ENCODE results near the gene MAN1C1.

MAN1C1 gene

DNA sequence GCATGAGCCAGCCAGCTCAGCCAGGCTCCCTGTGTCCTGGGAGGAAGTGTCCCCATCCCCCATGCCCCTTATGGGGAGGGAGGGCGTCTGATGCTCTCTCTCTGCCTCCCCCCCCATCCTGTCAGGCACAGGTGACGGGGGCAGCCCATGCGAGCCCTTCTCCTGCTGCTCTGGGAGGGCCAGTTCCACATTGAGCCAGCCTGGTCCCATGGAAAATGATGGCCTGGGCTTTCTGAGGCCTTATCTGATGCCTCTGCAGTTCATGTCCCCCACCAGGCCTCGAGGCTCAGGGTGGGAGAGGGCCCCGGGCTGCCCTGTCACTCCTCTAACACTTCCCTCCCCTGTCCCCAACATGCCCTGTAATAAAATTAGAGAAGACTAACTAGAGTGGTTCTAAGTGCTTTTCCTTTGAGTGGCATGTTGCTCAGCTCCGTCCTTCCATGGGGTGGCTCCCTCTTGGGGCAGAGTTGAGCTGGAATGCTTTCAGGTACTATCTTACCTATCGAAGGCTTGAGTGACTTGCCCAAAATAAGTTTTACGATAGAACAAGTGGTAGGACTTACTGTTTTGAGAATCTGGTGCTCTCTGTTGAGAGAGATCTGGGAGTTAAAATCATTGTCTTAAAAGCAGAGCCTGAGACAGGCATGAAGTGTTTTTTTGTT lies 201.4 kb downstream of the MAN1C1 start:
- no peak for DNase-seq (ENCODE audit: low spot score)

GRCh38 chr1:25818569-25818968 lies 202.0 kb downstream of the MAN1C1 start:
- no peak for DNase-seq (ENCODE audit: low spot score)

GRCh38 chr1:25819491-25820246 lies 203.1 kb downstream of the MAN1C1 start, which contains the start of gene MTFR1L:
TSS of gene MTFR1L (plus strand) at chr1:25819954. CDS start at chr1:25823105, 3,151 bp downstream.
- peak; percentile 79 for DNase-seq (ENCODE audit: low spot score)

DNA sequence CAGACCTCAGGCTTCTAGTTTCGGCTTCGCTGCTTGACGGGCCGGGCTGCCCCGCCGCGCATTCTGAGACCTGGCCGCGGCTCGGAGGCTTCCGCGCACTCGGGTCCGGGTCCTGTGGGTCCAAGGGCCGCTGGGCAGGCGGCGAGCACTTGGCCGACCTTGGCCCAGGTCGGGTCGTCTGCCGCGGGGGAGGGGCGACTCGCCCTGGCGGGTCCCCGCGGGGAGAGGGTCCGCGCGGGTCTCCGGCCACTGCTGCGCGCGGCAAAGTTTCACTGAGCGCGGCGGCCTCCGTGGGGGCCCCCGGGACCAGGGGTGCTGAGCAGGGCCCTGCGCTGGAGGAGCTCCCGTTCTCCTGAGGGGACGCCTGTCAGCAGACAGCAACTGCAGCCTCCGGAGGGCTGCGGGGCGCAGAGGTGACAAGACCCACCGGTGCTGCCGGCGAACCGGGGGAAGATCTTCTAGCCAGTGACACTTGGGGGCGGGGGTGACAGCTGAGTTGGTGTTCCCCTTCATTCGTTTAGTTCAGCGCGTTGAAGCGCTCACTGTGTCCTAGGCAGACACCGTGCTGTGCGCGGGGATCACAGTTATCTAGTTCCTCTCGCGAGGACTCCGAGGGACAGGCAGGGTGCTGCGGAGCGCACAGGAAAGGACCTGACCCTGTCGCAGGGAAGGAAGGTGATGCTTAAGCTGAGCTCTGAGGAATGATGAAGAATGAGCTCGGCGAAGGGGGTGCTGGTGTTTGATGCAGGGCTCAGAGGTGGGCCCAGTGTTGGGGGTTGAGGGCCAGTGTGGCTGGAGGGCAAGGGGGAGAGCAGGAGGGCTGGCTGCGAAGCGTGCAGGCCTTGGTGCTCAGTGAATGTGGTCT lies 203.9 kb downstream of the MAN1C1 start:
- peak; percentile 47 for DNase-seq (ENCODE audit: low spot score)

DNA sequence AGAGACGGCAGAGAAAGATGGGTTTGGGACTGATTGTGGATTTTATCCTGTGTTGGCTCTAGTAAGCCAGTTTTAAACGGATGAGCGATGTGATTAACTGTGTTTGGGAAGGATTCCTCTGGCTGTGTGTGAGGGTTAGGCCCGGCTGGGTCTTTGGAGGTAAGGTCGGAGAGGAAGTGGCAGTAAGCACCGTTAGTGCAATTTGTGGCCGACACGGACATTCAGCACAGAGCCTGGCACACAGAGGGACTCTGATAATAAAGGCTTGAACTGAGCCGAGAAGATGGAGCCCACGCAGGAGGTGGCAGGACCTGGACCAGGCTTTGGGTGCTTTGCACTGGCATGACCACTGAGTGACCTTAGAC lies 204.5 kb downstream of the MAN1C1 start:
- DNase-seq (ENCODE audit: low spot score), result no peak

DNA sequence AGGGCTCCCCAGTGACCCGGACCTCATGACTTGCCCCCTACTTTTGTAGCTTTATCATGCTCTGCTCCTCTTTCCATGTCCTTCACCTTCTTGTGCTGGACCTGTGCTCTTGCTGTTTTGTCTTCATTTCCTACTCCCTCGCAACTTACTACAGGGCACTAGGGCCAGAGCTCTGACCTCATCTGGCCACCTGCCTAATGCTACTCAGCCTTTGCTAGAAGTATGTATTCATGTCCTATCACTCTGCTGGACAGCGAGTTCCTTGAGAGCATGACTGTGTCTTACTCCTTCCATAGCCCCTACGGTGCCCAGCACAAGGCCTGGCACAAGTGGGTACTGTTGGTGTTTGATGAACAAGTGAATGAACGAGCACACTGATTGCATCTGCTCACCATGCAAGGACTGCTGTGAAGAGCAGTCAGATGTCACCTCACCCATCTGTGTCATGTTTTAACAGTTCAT lies 205.1 kb downstream of the MAN1C1 start:
- DNase-seq (ENCODE audit: low spot score), result no peak

- no peak for DNase-seq (ENCODE audit: low spot score)
These were observed 209.0 kb downstream of the MAN1C1 start for GRCh38 chr1:25825605-25826004.

- no peak for DNase-seq (ENCODE audit: low spot score)
These were observed 210.0 kb downstream of the MAN1C1 start for GRCh38 chr1:25826571-25826970.

- DNase-seq (ENCODE audit: low spot score), result no peak
These were observed 211.9 kb downstream of the MAN1C1 start for GRCh38 chr1:25828491-25828890.

DNA sequence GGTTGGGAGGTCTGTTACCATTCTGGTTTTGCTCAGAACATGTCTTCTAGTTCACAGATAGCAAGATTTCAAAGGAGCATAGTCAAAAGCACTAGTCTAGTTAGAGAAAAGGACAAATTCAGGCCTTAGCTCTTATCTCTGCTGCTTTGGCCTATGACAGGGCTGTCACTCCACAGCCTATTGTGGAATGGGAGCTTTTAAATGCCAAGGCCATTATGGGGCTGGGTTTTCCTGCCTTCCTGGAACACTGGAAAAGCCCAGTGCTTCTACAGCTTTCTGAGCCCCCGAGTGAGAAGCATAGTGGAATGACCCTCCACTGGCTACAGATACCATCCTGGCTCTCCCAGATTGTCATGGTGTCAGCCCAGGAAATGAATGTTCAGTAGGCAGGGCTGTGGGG lies 212.5 kb downstream of the MAN1C1 start:
- no peak for DNase-seq (ENCODE audit: low spot score)

DNA sequence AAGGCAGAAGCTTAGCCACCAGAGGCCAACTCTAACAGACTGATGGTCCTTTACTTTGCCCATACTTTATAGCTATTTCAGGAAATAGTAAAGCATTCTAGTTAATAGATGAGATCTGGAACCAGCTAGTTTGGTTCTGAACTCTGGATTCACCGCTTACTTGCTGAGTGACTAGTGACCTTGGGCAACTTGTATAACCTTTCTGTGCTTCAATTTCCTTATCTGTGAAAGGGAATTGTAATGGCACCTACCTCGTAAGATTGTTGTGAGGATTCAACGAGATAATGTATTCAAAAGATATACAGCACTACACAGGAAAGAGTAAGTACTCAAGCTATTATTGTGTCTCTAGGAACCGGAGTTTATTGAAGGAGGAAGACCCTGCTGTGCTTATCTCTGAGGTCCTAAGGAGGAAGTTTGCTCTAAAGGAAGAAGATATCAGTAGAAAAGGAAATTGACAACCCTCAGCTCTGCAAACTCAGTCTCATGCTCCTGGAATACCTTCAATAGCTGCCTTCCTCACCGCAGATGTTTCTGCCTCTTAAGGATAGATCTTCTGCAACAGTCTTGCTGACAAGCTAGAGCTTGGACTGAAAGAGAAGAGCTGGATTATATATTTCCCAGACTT lies 215.1 kb downstream of the MAN1C1 start:
- DNase-seq (ENCODE audit: low spot score), result no peak

GRCh38 chr1:25832336-25833037 lies 215.9 kb downstream of the MAN1C1 start:
- DNase-seq (ENCODE audit: low spot score), result no peak

DNA sequence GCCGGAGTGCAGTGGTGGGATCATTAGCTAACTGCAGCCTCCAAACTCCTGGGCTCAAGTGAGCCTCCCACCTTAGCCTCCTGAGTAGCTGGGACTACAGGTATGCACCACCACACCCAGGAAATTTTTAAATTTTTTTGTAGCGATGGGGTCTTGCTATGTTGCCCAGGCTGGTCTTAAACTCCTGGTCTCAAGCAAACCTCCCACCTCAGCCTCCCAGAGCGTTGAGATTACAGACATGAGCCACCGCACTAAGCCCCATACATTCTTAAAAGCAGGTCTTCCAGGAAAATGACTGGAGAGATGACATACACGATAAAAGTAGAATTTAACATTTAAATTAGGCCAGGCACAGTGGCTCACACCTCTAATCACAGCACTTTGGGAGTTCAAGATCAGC lies 216.6 kb downstream of the MAN1C1 start:
- no peak for DNase-seq (ENCODE audit: low spot score)
